Activated naive CD4-positive, alpha-beta T cell treated with anti-CD3 and anti-CD28 coated beads for 36 hours (primary cell): ENCODE data around the gene PPP1R15B. TPM values are rescaled to one million over a fixed set of nuclear protein-coding genes. Genes with fewer than 3 reads are reported as not detected.
A peak's percentile ranks its signal among the peaks of the same experiment; 100 is the strongest.
"Not testable (repeated sequence)": the region's sequence is repeated elsewhere in the genome, so short reads cannot be mapped to it uniquely, and the experiment has no call there.

ENCODE experiments used
- CTCF ChIA-PET: fragments of 350-600 bp; sonication (Branson Sonifier 250); formaldehyde crosslinking; loops from one replicate; lab custom pipeline; 2021; ENCODE audit warnings: antibody characterized with exemption; lab: Charles Lee
- DNase-seq: peaks from one replicate; pipeline ENCODE4 v3.0.0-alpha.2; 2020
- H3K27ac Mint-ChIP-seq: one replicate; pipeline ENCODE4 v1.8.0; 2021; ENCODE audit warnings: mild to moderate bottlenecking, mixed read lengths
- H3K27me3 Mint-ChIP-seq: one replicate; pipeline ENCODE4 v1.8.0; 2021; ENCODE audit warnings: low read depth, mixed read lengths
- H3K36me3 Mint-ChIP-seq: one replicate; pipeline ENCODE4 v1.8.0; 2021; ENCODE audit warnings: low read depth, mixed read lengths
- H3K4me1 Mint-ChIP-seq: one replicate; pipeline ENCODE4 v1.8.0; 2021; ENCODE audit warnings: low read depth, mixed read lengths
- H3K4me3 Mint-ChIP-seq: one replicate; pipeline ENCODE4 v1.8.0; 2021; ENCODE audit warnings: mild to moderate bottlenecking, moderate library complexity, mixed read lengths
- H3K9me3 Mint-ChIP-seq: one replicate; pipeline ENCODE4 v1.8.0; 2021; ENCODE audit warnings: mixed read lengths
- intact Hi-C: fragments of 100-400 bp; cut with micrococcal nuclease; formaldehyde crosslinking; loops from one replicate; pipeline ENCODE4 v1.15.1; 2023
- total RNA-seq, 2 experiments: library from RNA; stranded (reverse); gene quantifications; one replicate each; pipeline ENCODE4 v1.2.3, GENCODE V29; 2021

Gene PPP1R15B
- total RNA-seq, 2 experiments from 2014 or later, result 63.7 to 65.6 TPM

DNA sequence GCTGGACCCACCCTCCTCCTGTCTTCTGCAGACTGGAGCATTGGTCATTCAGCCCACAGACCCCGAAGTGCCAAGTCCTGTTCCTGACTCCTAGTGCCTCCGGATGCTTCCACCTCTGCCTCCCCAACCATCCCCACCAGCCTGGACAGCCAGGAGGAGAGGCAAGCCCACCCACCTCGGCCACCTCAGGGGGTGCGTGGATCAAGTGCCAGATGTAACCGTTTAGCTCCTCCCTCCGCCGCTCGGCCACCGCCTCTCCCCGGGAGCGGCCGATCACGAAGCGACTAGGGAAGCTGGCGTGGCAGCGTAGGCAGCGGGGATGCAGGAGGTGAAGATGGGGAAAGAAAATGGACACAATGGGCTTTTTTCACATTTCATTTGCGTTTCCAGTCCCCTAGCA is 18.1 kb upstream of the PPP1R15B start:
- Mint-ChIP-seq H3K4me1 (peaks cover 5% of the 10 kb centered on the region), H3K27ac (no peak overlapping the region), H3K36me3 (peaks cover 43% of the 10 kb centered on the region), H3K9me3 (no peaks in the 10 kb centered on the region), H3K27me3 (no peaks in the 10 kb centered on the region), H3K4me3 (no peak overlapping the region)
- intact Hi-C loops, result loop anchor here (2.0 to 5.0 kb wide), 3 partner anchors 13 to 378 kb away; partner anchors contain the start of gene PIK3C2B
- no peak for DNase-seq
- CTCF ChIA-PET, result interaction anchor here (1.6 to 28.3 kb wide), 5 partner anchors 15 to 71 kb away, joined by 7 to 859 read pairs (median 32); partner anchors contain the start of gene PIK3C2B

GRCh38 chr1:204426971-204427701 is 15.5 kb upstream of the PPP1R15B start:
- H3K4me3 Mint-ChIP-seq, result no peak overlapping the region

DNA sequence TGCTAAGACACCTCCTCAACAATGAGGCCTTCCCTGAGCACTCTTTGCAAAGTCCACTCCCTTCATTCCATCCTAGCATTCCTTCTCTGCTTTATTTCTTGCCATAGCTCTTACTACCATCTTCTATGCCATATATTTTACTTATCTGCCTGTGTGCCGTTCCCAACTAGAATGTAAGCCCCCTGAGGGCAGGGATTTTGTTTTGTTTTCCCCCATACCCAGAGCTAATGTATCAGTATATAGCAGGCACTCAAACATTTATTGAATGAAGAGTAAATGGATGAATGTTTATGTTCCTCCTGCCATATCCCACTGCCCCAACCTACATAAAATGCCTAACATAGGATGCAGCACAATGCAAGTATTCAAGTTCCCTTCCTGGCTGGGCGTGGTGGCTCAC is 14.9 kb upstream of the PPP1R15B start:
- no peak for DNase-seq
- CTCF ChIA-PET, result no interaction called here
- intact Hi-C loops, result no loop called here
- H3K27ac Mint-ChIP-seq, result peak overlapping the region; percentile 15
- no peaks in the 10 kb centered on the region for H3K9me3 Mint-ChIP-seq
- no peak overlapping the region for H3K4me3 Mint-ChIP-seq
- no peaks in the 10 kb centered on the region for H3K27me3 Mint-ChIP-seq
- H3K36me3 Mint-ChIP-seq, result peaks cover 31% of the 10 kb centered on the region
- peaks cover 5% of the 10 kb centered on the region for H3K4me1 Mint-ChIP-seq

More at GRCh38 chr1:204426971-204427701, 15.5 kb upstream of the PPP1R15B start:
- Mint-ChIP-seq H3K27ac (no peak overlapping the region), H3K27me3 (no peaks in the 10 kb centered on the region), H3K9me3 (no peaks in the 10 kb centered on the region), H3K4me1 (peaks cover 5% of the 10 kb centered on the region), H3K36me3 (peaks cover 37% of the 10 kb centered on the region)
- CTCF ChIA-PET, result interaction anchor here (1.0 to 28.3 kb wide), 2 partner anchors 26 to 73 kb away, joined by 3 to 859 read pairs; partner anchors contain the start of gene PIK3C2B
- no peak for DNase-seq
- intact Hi-C loops, result no loop called here

- H3K27ac Mint-ChIP-seq, result peak overlapping the region; percentile 15
- H3K9me3 Mint-ChIP-seq, result no peaks in the 10 kb centered on the region
- CTCF ChIA-PET, result no interaction called here
- intact Hi-C loops, result no loop called here
- no peak for DNase-seq
- H3K27me3 Mint-ChIP-seq, result no peaks in the 10 kb centered on the region
- H3K4me3 Mint-ChIP-seq, result no peak overlapping the region
- H3K4me1 Mint-ChIP-seq, result peaks cover under 1% of the 10 kb centered on the region
- peaks cover 27% of the 10 kb centered on the region for H3K36me3 Mint-ChIP-seq
Observed at GRCh38 chr1:204426035-204426436, 14.4 kb upstream of the PPP1R15B start.

DNA sequence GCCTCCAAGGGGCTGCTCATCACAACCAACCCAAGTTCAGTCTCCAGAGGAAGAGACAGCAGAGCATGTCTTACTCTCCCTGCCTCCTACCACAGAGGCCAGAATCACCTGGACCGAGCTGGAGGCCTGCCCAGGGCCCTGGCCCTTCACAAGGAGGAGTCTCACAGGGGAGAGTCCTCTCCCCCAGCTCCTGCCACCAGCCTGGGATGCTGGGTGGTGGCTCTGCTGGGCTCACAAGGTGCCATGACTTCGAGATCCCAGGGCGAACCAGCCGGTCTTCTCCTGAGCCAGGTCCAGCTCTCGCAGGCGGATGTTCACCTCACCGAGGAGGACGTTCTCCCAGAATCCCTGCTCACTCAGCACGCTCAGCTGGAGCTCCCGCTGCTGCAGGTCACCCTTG is 13.0 kb upstream of the PPP1R15B start:
- intact Hi-C loops, result no loop called here
- H3K36me3 Mint-ChIP-seq, result peaks cover 25% of the 10 kb centered on the region
- CTCF ChIA-PET, result interaction anchor here (1.3 kb wide), 1 partner anchor 79 kb away, joined by 5 read pairs; no protein-coding TSS in a partner anchor

GRCh38 chr1:204422061-204422705 is 10.6 kb upstream of the PPP1R15B start:
- H3K4me3 Mint-ChIP-seq, DNase-seq, H3K27ac Mint-ChIP-seq, H3K9me3 Mint-ChIP-seq, H3K27me3 Mint-ChIP-seq, intact Hi-C loops: not testable (repeated sequence)
- H3K4me1 Mint-ChIP-seq, result peaks cover 11% of the 10 kb centered on the region
- peaks cover 20% of the 10 kb centered on the region for H3K36me3 Mint-ChIP-seq
- CTCF ChIA-PET, result interaction anchor here (1.0 to 1.6 kb wide), 3 partner anchors 9 to 25 kb away, joined by 3 to 12 read pairs (median 3); no protein-coding TSS in a partner anchor

More for the DNA sequence above, 13.0 kb upstream of the PPP1R15B start:
- Mint-ChIP-seq H3K4me1 (peaks cover 3% of the 10 kb centered on the region), H3K27me3 (no peaks in the 10 kb centered on the region), H3K4me3 (no peak overlapping the region), H3K27ac (no peak overlapping the region), H3K9me3 (no peaks in the 10 kb centered on the region)
- DNase-seq, result no peak

DNA sequence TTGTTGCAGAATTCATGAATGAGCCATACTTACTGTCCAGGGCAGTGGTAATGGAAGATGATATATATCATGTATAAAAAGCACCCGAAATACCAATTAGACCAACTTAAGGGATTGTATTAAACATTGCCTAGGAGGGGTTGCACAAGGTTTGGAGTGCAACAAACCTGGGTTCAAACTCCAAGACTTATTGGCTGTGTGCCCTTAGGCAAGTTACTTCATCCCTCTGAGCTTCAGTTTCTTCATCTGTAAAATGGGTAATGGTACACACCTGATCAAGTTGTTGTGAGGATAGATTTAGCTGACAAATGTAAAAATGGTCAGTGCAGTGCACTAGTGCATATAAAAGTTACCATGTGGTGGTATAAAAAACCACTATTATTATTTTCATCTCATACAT is 9.8 kb upstream of the PPP1R15B start:
- H3K27me3 Mint-ChIP-seq, result no peaks in the 10 kb centered on the region
- intact Hi-C loops, result no loop called here
- peaks cover 18% of the 10 kb centered on the region for H3K36me3 Mint-ChIP-seq
- no peaks in the 10 kb centered on the region for H3K9me3 Mint-ChIP-seq
- H3K27ac Mint-ChIP-seq, result no peak overlapping the region
- CTCF ChIA-PET, result interaction anchor here (1.0 to 1.1 kb wide), 2 partner anchors 23 to 26 kb away, joined by 3 read pairs; no protein-coding TSS in a partner anchor
- H3K4me1 Mint-ChIP-seq, result peaks cover 14% of the 10 kb centered on the region
- H3K4me3 Mint-ChIP-seq, result no peak overlapping the region
- no peak for DNase-seq

- Mint-ChIP-seq H3K9me3 (no peaks in the 10 kb centered on the region), H3K27ac (no peak overlapping the region), H3K36me3 (peaks cover 9% of the 10 kb centered on the region), H3K4me1 (peaks cover 15% of the 10 kb centered on the region), H3K27me3 (no peaks in the 10 kb centered on the region), H3K4me3 (no peak overlapping the region)
- DNase-seq, result no peak
- CTCF ChIA-PET, result interaction anchor here (1.3 to 1.7 kb wide), 3 partner anchors 11 to 83 kb away, joined by 3 to 7 read pairs (median 4); no protein-coding TSS in a partner anchor
- intact Hi-C loops, result no loop called here
Observed at GRCh38 chr1:204420039-204421004, 8.7 kb upstream of the PPP1R15B start.

DNA sequence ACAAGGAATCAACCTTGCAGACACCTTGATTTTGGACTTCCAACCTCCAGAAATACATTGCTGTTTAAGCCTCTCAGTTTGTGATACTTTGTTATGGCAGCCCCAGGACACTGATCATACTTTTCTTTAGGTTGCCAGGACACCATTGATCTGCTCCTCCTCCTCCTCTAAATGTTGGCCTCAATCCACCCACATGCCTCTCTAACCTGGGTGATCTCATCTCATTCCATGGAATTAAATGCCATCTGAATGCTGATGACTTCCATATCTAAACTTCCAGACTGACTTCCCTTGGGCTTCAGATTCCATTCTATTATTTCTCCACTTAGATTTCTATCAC is 7.4 kb upstream of the PPP1R15B start:
- Mint-ChIP-seq H3K4me1 (peaks cover 15% of the 10 kb centered on the region), H3K9me3 (no peaks in the 10 kb centered on the region), H3K27ac (no peak overlapping the region), H3K36me3 (peaks cover 3% of the 10 kb centered on the region), H3K27me3 (no peaks in the 10 kb centered on the region), H3K4me3 (no peak overlapping the region)
- CTCF ChIA-PET, result interaction anchor here (1.5 to 2.7 kb wide), 4 partner anchors 13 to 84 kb away, joined by 4 to 7 read pairs (median 6); no protein-coding TSS in a partner anchor
- no peak for DNase-seq
- intact Hi-C loops, result loop anchor here (10.0 kb wide), 2 partner anchors 794 to 816 kb away; partner anchors contain the start of gene ATP2B4

DNA sequence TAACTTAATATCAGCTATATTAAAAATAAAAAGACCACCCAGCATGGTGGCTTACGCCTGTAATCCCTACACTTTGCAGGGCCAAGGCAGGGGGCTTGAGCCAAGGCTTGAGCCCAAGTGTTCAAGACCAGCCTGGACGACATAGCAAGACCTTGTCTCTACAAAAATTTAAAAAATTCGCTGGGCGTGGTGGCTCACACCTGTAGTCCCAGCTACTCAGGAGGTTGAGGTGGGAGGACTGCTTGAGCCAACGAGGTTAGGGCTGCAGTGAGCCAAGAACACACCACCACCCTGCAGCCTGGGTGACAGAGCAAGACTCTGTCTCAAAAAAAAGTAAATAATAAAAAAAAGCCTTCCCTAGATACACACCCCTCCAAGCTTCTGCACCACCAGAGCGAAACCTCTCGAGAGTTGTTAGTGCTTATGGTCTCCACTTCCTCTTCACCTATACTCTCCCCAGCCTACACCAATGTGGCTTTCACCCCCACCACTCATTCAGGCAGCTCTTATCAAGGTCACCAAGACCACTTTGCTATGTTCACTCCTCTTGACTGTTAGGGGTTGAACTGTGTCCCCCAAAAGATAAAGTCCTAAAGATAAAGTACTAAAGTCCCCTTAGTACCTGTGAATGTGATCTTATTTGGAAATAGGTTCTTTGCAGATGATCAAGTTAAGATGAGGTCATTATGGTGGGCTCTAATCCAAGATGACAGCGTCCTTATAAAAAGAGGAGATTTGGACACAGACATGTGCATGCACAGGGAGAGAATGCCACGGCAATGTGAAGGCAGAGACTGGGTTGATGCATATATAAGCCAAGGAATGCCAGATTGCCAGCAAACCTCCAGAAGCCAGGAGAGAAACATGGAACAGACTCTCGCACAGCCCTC is 6.8 kb upstream of the PPP1R15B start:
- no peaks in the 10 kb centered on the region for H3K9me3 Mint-ChIP-seq
- H3K4me1 Mint-ChIP-seq, result peaks cover 15% of the 10 kb centered on the region
- CTCF ChIA-PET, result interaction anchor here (1.6 to 2.7 kb wide), 4 partner anchors 20 to 85 kb away, joined by 4 to 7 read pairs (median 5); no protein-coding TSS in a partner anchor
- intact Hi-C loops, result loop anchor here (10.0 kb wide), 2 partner anchors 794 to 816 kb away; partner anchors contain the start of gene ATP2B4
- no peaks in the 10 kb centered on the region for H3K27me3 Mint-ChIP-seq
- H3K36me3 Mint-ChIP-seq, result peaks cover 2% of the 10 kb centered on the region
- no peak for DNase-seq
- no peak overlapping the region for H3K4me3 Mint-ChIP-seq
- H3K27ac Mint-ChIP-seq, result no peak overlapping the region
